Activated gamma-delta T cell treated with Interleukin-2 at 50 U/mL for 16 hours (primary cell): Measurements from ENCODE around the gene FOXN1.
"Not testable (repeated sequence)": the region's sequence is repeated elsewhere in the genome, so short reads cannot be mapped to it uniquely, and the experiment has no call there.

Experiments
- DNase-seq: peaks from one replicate; pipeline ENCODE4 v3.0.0-alpha.2; 2020

The FOXN1 gene

GRCh38 chr17:28549236-28550132, 43.3 kb downstream of the FOXN1 start:
- DNase-seq = peak; percentile 42

DNA sequence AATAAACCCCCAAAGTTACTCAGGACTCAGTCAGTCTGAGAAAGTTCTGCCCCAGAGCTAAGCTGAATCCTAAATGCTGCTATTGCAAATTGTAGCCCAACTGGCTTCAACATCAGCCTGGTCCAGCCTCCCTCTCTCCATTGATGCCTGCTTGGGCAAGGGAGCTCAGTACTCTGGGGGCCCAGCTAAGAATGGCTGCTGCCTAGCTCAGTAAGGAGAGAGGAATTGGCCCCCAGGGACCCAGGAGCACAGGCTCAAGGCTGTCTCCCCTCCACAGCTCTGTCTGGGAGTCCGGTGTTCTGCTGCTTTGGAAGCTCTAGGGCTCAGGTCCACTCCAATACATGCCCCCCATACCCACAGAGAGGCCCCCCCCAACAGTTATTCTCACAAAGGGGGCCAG, 44.7 kb downstream of the FOXN1 start:
- DNase-seq = no peak

DNA sequence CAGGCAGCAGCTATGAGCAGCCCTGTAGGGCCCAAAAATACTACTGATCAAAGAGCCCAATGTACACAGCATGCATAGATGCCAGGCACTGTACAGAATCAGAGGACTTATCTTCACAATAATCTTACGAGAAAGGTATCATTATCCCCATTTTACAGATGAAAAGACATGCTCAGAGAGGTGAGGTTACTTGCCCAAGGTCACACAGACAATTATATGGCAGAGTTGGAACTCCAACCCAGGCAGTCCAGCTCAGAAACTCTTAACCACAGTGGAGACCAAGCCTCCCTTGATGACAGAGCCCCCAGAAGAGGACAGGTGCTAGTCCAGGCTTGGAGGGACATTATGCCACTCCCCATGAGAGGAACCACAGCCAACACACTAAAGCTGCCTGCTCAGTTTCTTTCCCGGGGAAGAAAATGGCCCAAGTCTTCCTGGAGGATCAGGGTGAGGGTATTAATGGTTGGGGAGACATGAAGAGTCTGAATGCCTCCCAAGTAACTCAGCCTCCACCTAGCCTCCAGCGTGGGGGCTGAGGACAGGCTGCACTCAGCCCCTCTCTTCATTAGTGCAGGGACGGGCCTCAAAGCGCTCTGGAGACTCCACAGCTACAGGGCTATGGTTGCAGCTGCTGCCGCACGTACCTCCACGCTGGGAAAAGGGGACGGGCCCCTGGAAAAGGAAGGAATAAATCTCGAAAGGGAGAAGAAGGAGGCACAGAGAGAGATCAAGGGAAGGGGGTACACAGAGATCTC, 45.5 kb downstream of the FOXN1 start:
- DNase-seq = no peak

DNA sequence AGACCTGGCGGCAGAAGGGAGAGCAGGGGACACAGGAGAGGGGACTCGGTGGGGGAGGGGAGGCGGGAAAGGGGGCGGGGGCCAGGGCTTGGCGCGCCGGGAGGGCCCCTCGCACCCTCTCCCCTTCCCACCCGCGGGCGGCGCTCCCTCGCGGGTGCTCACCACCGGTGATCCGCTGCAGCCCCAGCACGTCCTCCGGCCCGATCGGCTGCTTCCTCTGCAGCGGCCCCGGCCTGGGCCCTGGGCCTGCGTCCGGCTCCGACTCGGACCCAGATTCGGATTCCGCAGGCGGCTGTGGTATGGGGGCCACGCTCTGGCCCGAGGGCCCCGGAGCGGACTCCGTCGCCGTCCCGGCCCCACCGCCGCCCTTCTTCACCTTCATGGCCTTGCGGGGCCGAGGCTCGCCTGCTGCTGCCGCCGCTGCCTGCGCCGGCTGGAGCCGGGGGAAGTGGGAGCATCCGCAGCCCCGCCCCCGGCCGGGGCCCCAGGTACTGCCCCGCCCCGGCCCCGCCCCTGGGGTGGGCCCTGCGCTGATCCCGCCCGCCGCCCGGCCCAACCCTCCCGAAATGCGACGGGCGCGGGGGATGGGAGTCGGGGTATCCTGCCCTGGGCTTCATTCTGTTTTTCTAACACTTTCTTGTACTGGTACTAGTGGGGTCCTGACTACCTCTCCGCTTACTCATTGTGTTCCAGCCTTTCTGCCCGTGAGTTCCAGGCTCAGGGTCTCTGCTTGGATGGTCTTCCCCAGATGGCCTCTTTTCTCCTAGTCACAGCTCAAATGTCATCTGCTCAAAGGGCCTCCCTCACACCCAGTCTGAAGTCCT, 46.2 kb downstream of the FOXN1 start, which contains the start of gene UNC119:
Gene UNC119, minus strand, starts transcription at position 449 of the 824 bp plus-strand sequence. Its CDS starts 67 bp downstream, at position 382.
- peak; percentile 73 for DNase-seq

GRCh38 chr17:28553000-28553505, 46.9 kb downstream of the FOXN1 start:
- DNase-seq = no peak

GRCh38 chr17:28554565-28554964, 48.4 kb downstream of the FOXN1 start:
- DNase-seq = no peak

- DNase-seq = no peak
These were observed 48.9 kb downstream of the FOXN1 start for GRCh38 chr17:28555022-28555421.

DNA sequence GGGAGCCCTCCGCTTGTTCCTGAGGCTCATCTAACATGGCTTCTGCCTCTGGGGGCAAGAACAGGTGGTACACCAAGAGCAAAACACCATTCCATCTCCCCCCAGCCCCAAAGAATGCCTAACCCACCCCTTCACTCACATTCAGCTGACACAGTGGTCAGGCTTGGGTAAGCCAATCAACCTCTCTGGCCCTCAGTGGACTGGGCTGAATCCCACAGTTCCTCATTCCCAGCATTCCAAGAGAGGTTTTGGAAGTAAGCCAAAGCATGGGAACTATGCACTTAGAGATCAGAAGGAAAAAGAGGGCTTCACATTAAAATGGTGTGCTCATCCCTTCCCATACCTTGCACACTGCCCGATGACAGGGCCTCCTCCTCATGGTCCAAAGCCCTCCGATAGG, 57.3 kb downstream of the FOXN1 start:
- DNase-seq = no peak

DNA sequence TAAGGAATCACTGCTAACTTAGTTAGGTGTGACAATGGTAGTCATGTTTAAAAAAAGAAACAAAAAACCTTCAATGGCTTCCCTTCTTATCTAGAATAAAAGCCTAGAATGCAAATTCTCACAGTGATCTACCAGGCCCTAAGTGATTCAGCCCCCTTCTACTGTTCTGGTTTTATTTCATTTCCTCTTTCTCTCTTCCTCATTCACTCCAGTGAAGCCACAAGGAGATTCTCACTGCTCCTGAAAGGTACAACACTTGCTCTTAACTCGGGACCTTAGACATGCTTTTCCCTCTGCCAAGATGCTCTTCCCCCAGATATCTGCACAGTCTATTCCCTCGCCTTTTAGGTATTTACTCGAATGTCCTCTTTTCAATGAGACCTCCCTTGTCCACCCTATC, 61.5 kb downstream of the FOXN1 start:
- no peak for DNase-seq

DNA sequence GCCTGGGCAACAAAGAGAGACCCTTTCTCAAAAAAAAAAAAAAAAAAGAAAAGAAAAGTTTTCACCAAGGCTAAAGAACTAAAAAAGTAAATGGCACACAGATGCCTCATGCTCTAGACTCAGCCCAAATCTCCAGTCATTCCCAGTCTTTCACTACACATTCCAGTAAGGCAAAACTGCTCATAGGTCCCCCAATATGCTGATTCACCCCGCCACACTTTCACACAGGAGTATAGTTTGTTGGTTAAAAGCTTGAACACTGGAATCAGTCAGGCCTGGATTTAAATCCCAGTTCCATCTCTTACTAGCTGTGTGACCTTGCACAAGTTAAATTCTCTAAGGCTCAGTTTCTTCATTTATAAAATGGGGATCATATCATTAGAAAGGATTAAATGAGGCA, 63.3 kb downstream of the FOXN1 start:
- no peak for DNase-seq

DNA sequence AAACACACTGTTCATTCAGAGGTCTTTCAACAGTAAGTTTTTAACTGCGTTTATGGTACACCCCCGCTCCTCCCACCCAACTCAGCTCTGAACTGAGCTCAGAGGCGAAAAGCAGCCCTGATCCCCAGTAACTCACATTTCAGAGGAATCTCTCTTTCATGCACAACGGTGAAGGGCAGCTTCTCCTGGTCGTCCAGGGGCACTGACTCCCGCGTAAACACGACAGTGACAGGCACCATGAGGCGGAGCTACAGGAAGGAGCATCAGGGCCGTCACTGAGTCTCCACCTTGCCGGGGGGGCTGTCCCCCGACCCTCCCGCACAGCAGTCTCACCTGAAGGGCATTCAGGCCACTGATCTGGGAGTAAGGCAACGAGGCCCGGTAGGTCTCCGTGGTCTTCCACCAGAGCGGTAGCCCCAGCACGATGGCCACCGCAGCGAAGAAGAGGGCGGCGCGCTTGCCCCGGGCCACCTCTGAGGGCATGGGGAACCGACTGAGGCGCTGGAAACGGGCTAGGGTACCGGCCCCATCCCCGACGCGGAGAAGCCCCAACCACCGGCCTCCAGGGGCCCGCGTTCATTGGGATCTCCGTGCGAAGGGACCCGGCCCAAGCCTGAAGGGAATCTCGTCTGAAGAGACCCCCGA, 64.7 kb downstream of the FOXN1 start:
- peak; percentile 40 for DNase-seq

DNA sequence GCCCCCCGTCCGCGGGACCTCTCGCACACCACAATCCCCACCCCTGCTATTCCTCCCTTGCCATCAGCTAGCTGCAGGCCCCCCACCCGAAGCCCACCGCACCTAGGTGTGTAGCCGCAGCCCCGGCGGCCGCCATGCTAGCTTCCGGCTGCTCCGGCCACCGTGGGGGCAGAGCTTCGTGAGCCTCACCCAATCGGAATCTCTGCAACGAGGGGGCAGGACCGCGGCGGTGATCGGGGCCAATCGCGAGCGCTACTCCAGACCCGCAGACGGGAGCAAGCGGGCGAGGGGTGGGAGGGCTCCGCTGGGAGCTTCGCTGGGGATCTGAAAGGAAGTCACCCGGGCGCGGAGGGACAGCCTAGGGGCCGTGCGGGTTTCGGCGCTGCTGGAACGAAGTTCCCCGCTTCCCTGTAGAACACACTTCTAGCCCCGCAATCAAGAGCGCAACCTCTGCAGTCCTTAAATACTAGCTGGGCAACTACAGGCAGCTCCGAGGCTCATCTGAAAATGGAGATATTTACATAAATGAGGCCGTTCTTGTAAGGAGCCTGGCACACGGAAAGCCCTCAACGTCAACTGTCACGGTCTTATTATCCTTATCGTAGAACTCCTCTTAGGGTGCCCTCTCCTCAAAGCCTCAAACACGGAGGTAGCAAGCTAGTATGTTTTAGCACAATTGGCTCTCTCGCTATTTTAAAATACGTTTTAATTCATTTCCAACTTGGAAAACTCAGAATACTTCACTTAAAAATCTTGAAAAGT, 65.4 kb downstream of the FOXN1 start, which contains the start of gene PIGS:
Gene PIGS, minus strand, starts transcription at position 164 of the 762 bp plus-strand sequence. Its CDS starts 28 bp downstream, at position 136.
- peak; percentile 89 for DNase-seq

DNA sequence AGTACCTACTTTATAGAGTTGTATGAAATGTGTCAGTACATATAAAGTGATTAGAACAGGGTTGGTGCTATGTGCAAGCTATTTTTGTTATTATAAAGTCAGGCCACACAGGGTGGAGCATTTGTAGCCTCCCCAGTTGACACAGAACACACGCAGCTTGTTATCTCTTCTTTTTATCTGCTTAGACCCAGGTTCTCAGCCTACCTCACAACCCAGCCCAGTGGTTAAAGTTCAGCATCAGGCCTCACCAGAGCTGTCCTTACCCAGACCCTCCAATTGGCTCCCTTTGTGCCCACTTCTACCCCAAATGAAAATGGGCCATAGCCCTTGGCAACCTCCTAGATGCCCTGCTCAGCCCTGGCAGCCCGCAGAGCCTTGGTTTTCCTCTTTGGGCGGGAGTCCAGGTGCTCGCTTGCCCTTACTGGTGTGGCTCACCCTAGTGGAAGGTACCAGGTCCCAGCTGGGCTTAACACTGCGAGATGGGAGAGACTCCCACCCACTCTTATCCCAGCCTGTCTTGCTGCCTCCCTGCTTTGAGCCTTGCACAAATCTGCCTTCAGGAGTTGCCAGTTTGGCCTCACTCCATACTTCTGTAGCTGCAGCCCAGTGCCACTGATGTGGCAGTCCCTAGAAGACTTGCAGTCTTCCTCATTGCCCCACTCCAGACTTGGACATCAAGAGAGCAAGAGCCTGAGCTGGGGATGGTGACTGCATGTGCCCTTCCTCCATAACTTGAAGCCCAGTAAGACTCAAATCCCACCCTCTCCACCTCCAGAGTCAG, 66.3 kb downstream of the FOXN1 start:
- DNase-seq = no peak

DNA sequence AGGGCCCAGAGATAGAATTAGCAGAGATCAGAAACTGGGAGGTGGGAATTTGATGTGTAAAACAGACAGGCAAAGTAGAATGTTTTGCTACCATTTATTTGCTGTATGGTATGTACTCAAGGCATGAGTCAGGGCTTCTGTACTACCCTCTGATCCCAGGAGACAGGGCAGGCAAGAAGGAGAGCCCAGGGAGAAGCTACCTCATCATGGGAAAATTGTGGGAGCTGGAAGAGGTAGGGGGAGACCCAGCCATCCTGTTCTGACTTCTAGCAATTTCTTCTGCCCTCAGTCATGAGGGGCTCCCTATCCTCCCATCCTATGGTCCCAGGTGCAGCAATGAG, 66.9 kb downstream of the FOXN1 start:
- DNase-seq = no peak

DNA sequence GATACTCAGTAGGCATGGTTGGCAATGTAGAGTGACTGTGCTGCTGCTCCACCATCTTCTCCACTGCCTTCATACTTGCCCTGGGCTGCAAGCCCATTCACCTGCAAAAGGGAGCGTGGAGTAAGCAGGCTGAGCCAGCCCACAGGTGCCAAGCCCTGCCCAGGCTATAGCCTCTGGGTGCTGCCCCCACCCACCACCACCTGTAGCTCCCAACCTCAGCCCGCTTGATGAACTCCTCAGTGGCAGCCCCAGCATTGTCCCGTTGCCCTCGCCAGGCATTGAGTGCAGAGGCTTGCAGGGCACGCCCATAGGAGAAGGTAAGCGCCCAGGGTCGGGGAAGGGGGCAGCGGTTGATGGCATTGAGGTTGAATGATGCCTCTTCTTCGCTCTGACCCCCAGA, 67.4 kb downstream of the FOXN1 start:
- DNase-seq = no peak

- DNase-seq = no peak
These were observed 67.9 kb downstream of the FOXN1 start for GRCh38 chr17:28573966-28574480.

GRCh38 chr17:28574526-28574925, 68.4 kb downstream of the FOXN1 start:
- DNase-seq = no peak

DNA sequence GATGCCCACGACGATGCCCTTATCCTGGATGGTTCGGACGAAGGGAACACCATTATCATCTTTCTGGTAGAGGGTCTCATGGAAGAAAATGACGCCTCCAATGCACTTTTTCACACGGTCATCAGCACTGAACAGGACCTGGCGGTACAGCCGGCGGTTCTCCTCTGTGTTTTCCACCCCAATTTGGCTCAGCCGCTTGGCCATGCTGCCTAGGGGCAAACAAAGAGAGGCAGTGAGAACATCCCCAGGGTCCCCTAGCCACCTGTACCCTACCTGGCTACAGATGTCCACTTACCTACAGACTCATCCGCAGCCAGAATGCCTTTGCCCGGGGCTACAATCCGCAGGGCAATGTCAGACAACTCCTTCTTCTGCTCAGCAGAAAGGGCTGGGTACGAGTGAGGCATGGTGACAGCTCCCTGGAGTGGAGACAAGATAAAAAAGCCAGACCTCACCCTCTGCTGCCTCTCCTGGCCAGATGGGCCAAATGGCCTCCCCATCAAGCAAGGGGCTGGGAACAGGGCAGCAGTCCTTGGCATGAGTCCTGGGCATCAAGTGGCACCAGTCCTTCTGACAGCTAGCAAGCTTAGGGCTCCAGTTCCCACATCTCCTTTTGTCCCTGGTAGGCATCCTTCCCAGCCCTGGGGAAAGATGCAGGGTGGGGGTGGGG, 69.1 kb downstream of the FOXN1 start:
- no peak for DNase-seq

- DNase-seq = not testable (repeated sequence)
These were observed 69.9 kb downstream of the FOXN1 start for GRCh38 chr17:28576016-28576415.
